Measurements from ENCODE around the gene TMEM209.
"Not testable (repeated sequence)": the region's sequence is repeated elsewhere in the genome, so short reads cannot be mapped to it uniquely, and the experiment has no call there.

TMEM209 gene

GRCh38 chr7:130236361-130236760 lies 31.2 kb upstream of the TMEM209 start:
- H2AK5ac ChIP-seq (ENCODE audit: low read depth, low read length); H2BK5ac ChIP-seq (ENCODE audit: low read length); H2AFZ ChIP-seq (ENCODE audit: low read length); H3K4me2 ChIP-seq (ENCODE audit: insufficient read depth, low read length, poor library complexity, severe bottlenecking); H4K91ac ChIP-seq (ENCODE audit: low read depth, low read length, poor library complexity); H3K23ac ChIP-seq (ENCODE audit: low read depth, low read length, poor library complexity); H3K79me1 ChIP-seq (ENCODE audit: low read depth, low read length); H3K14ac ChIP-seq (ENCODE audit: low read length); H3K4ac ChIP-seq (ENCODE audit: low read length); H4K8ac ChIP-seq (ENCODE audit: low read depth, low read length); DNase-seq (ENCODE audit: low spot score); H3K4me3 ChIP-seq (ENCODE audit: low read length in 2 of 2); H2BK15ac ChIP-seq (ENCODE audit: low read length); H2BK120ac ChIP-seq (ENCODE audit: low read depth, low read length); H3K9me3 ChIP-seq (replicated peaks in 1 of 2; ENCODE audit: control insufficient read depth in 2 of 2, insufficient read depth in 1 of 2, low read depth in 1 of 2, low read length in 2 of 2); H3K4me1 ChIP-seq (ENCODE audit: control insufficient read depth in 2 of 2, insufficient read depth in 1 of 2, low read depth in 1 of 2, low read length in 2 of 2); H3K9ac ChIP-seq (ENCODE audit: low read depth, low read length, poor library complexity); H3K36me3 ChIP-seq (replicated peaks in 1 of 2; ENCODE audit: control insufficient read depth in 2 of 2, insufficient read depth in 2 of 2, low read length in 2 of 2); H3K27ac ChIP-seq (replicated peaks; ENCODE audit: low read length); H3K18ac ChIP-seq (ENCODE audit: low read length); H3K27me3 ChIP-seq (ENCODE audit: control insufficient read depth in 3 of 3, insufficient read depth in 3 of 3, low read depth in 1 of 3, low read length in 3 of 3); H2BK12ac ChIP-seq (ENCODE audit: low read length): not testable (repeated sequence)
- no CpG with 5 or more reads among the region's 4 CpGs for WGBS, 2 donors (ENCODE audit: extremely low coverage in 2 of 2, insufficient read length in 2 of 2, insufficient replicate concordance in 1 of 2)

GRCh38 chr7:130234078-130234477 lies 28.9 kb upstream of the TMEM209 start:
- no peak overlapping the region for H3K9ac ChIP-seq (ENCODE audit: low read depth, low read length, poor library complexity)
- no peak overlapping the region for H2BK5ac ChIP-seq (ENCODE audit: low read length)
- no peaks in the 10 kb centered on the region for H3K79me1 ChIP-seq (ENCODE audit: low read depth, low read length)
- no peak overlapping the region for H2AK5ac ChIP-seq (ENCODE audit: low read depth, low read length)
- H2BK15ac ChIP-seq (ENCODE audit: low read length): no peak overlapping the region
- H3K27me3 ChIP-seq (ENCODE audit: control insufficient read depth in 3 of 3, insufficient read depth in 3 of 3, low read depth in 1 of 3, low read length in 3 of 3): no peaks in the 10 kb centered on the region
- DNase-seq (ENCODE audit: low spot score): no peak
- no peak overlapping the region for H3K4me3 ChIP-seq (ENCODE audit: low read length in 2 of 2)
- no peak overlapping the region for H3K4me2 ChIP-seq (ENCODE audit: insufficient read depth, low read length, poor library complexity, severe bottlenecking)
- WGBS, 2 donors (ENCODE audit: extremely low coverage in 2 of 2, insufficient read length in 2 of 2, insufficient replicate concordance in 1 of 2): no CpG with 5 or more reads among the region's 2 CpGs
- no peak overlapping the region for H3K18ac ChIP-seq (ENCODE audit: low read length)
- H3K36me3 ChIP-seq (replicated peaks in 1 of 2; ENCODE audit: control insufficient read depth in 2 of 2, insufficient read depth in 2 of 2, low read length in 2 of 2): peaks cover 0 to 2% of the 10 kb centered on the region in 2 donors
- H3K14ac ChIP-seq (ENCODE audit: low read length): no peak overlapping the region
- H2BK120ac ChIP-seq (ENCODE audit: low read depth, low read length): no peak overlapping the region
- H2AFZ ChIP-seq (ENCODE audit: low read length): no peak overlapping the region
- H4K91ac ChIP-seq (ENCODE audit: low read depth, low read length, poor library complexity): no peak overlapping the region
- no peak overlapping the region for H3K4ac ChIP-seq (ENCODE audit: low read length)
- H3K27ac ChIP-seq (replicated peaks; ENCODE audit: low read length): no peak overlapping the region
- H4K8ac ChIP-seq (ENCODE audit: low read depth, low read length): no peak overlapping the region
- peaks cover 2 to 4% of the 10 kb centered on the region in 2 donors for H3K9me3 ChIP-seq (replicated peaks in 1 of 2; ENCODE audit: control insufficient read depth in 2 of 2, insufficient read depth in 1 of 2, low read depth in 1 of 2, low read length in 2 of 2)
- no peak overlapping the region for H3K23ac ChIP-seq (ENCODE audit: low read depth, low read length, poor library complexity)
- peaks cover under 1 to 13% of the 10 kb centered on the region in 2 donors for H3K4me1 ChIP-seq (ENCODE audit: control insufficient read depth in 2 of 2, insufficient read depth in 1 of 2, low read depth in 1 of 2, low read length in 2 of 2)
- no peak overlapping the region for H2BK12ac ChIP-seq (ENCODE audit: low read length)

GRCh38 chr7:130232209-130232608 lies 27.0 kb upstream of the TMEM209 start:
- Histone ChIP-seq H3K4me1 (ENCODE audit: control insufficient read depth in 2 of 2, insufficient read depth in 1 of 2, low read depth in 1 of 2, low read length in 2 of 2) (peaks cover 6 to 14% of the 10 kb centered on the region in 2 donors), H2AFZ (ENCODE audit: low read length) (peak overlapping the region; percentile 32), H4K8ac (ENCODE audit: low read depth, low read length) (no peak overlapping the region), H2BK15ac (ENCODE audit: low read length) (peak overlapping the region; percentile 37), H3K23ac (ENCODE audit: low read depth, low read length, poor library complexity) (no peak overlapping the region), H3K27me3 (ENCODE audit: control insufficient read depth in 3 of 3, insufficient read depth in 3 of 3, low read depth in 1 of 3, low read length in 3 of 3) (no peaks in the 10 kb centered on the region), H3K14ac (ENCODE audit: low read length) (no peak overlapping the region), H3K9ac (ENCODE audit: low read depth, low read length, poor library complexity) (no peak overlapping the region), H3K9me3 (replicated peaks in 1 of 2; ENCODE audit: control insufficient read depth in 2 of 2, insufficient read depth in 1 of 2, low read depth in 1 of 2, low read length in 2 of 2) (peaks cover 2 to 4% of the 10 kb centered on the region in 2 donors), H4K91ac (ENCODE audit: low read depth, low read length, poor library complexity) (no peak overlapping the region), H3K4me2 (ENCODE audit: insufficient read depth, low read length, poor library complexity, severe bottlenecking) (no peak overlapping the region), H2AK5ac (ENCODE audit: low read depth, low read length) (peak overlapping the region; percentile 40), H3K36me3 (replicated peaks in 1 of 2; ENCODE audit: control insufficient read depth in 2 of 2, insufficient read depth in 2 of 2, low read length in 2 of 2) (peaks cover 0 to 2% of the 10 kb centered on the region in 2 donors), H3K4me3 (ENCODE audit: low read length in 2 of 2) (no peak overlapping the region), H3K79me1 (ENCODE audit: low read depth, low read length) (no peaks in the 10 kb centered on the region), H2BK12ac (ENCODE audit: low read length) (no peak overlapping the region), H3K4ac (ENCODE audit: low read length) (no peak overlapping the region), H3K27ac (replicated peaks; ENCODE audit: low read length) (no peak overlapping the region), H3K18ac (ENCODE audit: low read length) (peak overlapping the region; percentile 42), H2BK120ac (ENCODE audit: low read depth, low read length) (no peak overlapping the region), H2BK5ac (ENCODE audit: low read length) (peak overlapping the region; percentile 43)
- DNase-seq (ENCODE audit: low spot score): no peak
- WGBS, 2 donors (ENCODE audit: extremely low coverage in 2 of 2, insufficient read length in 2 of 2, insufficient replicate concordance in 1 of 2): no CpG with 5 or more reads among the region's 2 CpGs

GRCh38 chr7:130231792-130232191 lies 26.6 kb upstream of the TMEM209 start:
- H3K27ac ChIP-seq (replicated peaks; ENCODE audit: low read length): no peak overlapping the region

More at GRCh38 chr7:130231792-130232191, 26.6 kb upstream of the TMEM209 start:
- no peak for DNase-seq (ENCODE audit: low spot score)
- Histone ChIP-seq H3K14ac (ENCODE audit: low read length) (no peak overlapping the region), H3K4ac (ENCODE audit: low read length) (peak overlapping the region; percentile 43), H2AK5ac (ENCODE audit: low read depth, low read length) (peak overlapping the region; percentile 86), H3K4me3 (ENCODE audit: low read length in 2 of 2) (no peak overlapping the region), H2BK12ac (ENCODE audit: low read length) (no peak overlapping the region), H3K9me3 (replicated peaks in 1 of 2; ENCODE audit: control insufficient read depth in 2 of 2, insufficient read depth in 1 of 2, low read depth in 1 of 2, low read length in 2 of 2) (peaks cover 2 to 4% of the 10 kb centered on the region in 2 donors), H2BK120ac (ENCODE audit: low read depth, low read length) (no peak overlapping the region), H3K9ac (ENCODE audit: low read depth, low read length, poor library complexity) (no peak overlapping the region), H3K4me1 (ENCODE audit: control insufficient read depth in 2 of 2, insufficient read depth in 1 of 2, low read depth in 1 of 2, low read length in 2 of 2) (peaks cover 6 to 14% of the 10 kb centered on the region in 2 donors), H3K27me3 (ENCODE audit: control insufficient read depth in 3 of 3, insufficient read depth in 3 of 3, low read depth in 1 of 3, low read length in 3 of 3) (no peaks in the 10 kb centered on the region), H3K4me2 (ENCODE audit: insufficient read depth, low read length, poor library complexity, severe bottlenecking) (no peak overlapping the region), H3K79me1 (ENCODE audit: low read depth, low read length) (no peaks in the 10 kb centered on the region), H4K91ac (ENCODE audit: low read depth, low read length, poor library complexity) (no peak overlapping the region), H4K8ac (ENCODE audit: low read depth, low read length) (no peak overlapping the region), H3K23ac (ENCODE audit: low read depth, low read length, poor library complexity) (no peak overlapping the region), H3K36me3 (replicated peaks in 1 of 2; ENCODE audit: control insufficient read depth in 2 of 2, insufficient read depth in 2 of 2, low read length in 2 of 2) (peaks cover 0 to 2% of the 10 kb centered on the region in 2 donors), H2AFZ (ENCODE audit: low read length) (peak overlapping the region; percentile 32), H3K18ac (ENCODE audit: low read length) (peak overlapping the region; percentile 4), H2BK15ac (ENCODE audit: low read length) (peak overlapping the region; percentile 37), H2BK5ac (ENCODE audit: low read length) (peak overlapping the region; percentile 43)
- WGBS, 2 donors (ENCODE audit: extremely low coverage in 2 of 2, insufficient read length in 2 of 2, insufficient replicate concordance in 1 of 2): no CpG with 5 or more reads among the region's 6 CpGs

Measured in neuronal stem cell (in vitro differentiated cells).